RWPE2 (cell line): ENCODE results near the gene ACHE.
A peak's percentile ranks its signal among the peaks of the same experiment; 100 is the strongest.

ENCODE experiments used
- ATAC-seq: fragments of 200-7000 bp; cut with Tn5 transposase; 3 replicates; pipeline ENCODE4 v1.9.1; 2021; ENCODE audit warnings: low read depth
- DNase-seq: peaks from one replicate; pipeline ENCODE4 v3.0.0-alpha.2; 2020; ENCODE audit warnings: low spot score
- H3K27ac ChIP-seq: fragments of 450-650 bp; 2 replicates; pipeline ENCODE4 v1.5.1; 2017; ENCODE audit warnings: mild to moderate bottlenecking; ENCODE audit not compliant: poor library complexity, severe bottlenecking
- H3K27me3 ChIP-seq: fragments of 250-450 bp; sonication (Bioruptor Pico); 2 replicates; pipeline ENCODE4 v1.5.1; 2021; ENCODE audit warnings: mild to moderate bottlenecking, moderate library complexity; ENCODE audit not compliant: insufficient read depth, poor library complexity, severe bottlenecking
- H3K36me3 ChIP-seq: fragments of 250-450 bp; sonication (Bioruptor Pico); 2 replicates; pipeline ENCODE4 v1.5.1; 2020; ENCODE audit warnings: low read depth, mild to moderate bottlenecking, moderate library complexity
- H3K4me1 ChIP-seq: fragments of 250-450 bp; sonication (Bioruptor Pico); 2 replicates; pipeline ENCODE4 v1.5.1; 2021; ENCODE audit warnings: mild to moderate bottlenecking, moderate library complexity; ENCODE audit not compliant: insufficient read depth, poor library complexity, severe bottlenecking
- H3K4me3 ChIP-seq: fragments of 250-450 bp; sonication (Bioruptor Pico); 2 replicates; pipeline ENCODE4 v1.5.1; 2021; ENCODE audit warnings: mild to moderate bottlenecking, moderate library complexity; ENCODE audit not compliant: severe bottlenecking
- H3K9me3 ChIP-seq: fragments of 250-450 bp; sonication (Bioruptor Pico); 2 replicates; pipeline ENCODE4 v1.5.1; 2021; ENCODE audit warnings: mild to moderate bottlenecking, moderate library complexity; ENCODE audit not compliant: severe bottlenecking
- TF ChIP-seq, protein P1 (sequence below): fragments of 450-650 bp; IDR thresholded peaks from one replicate; pipeline ENCODE4 v1.5.1; 2017; ENCODE audit warnings: mild to moderate bottlenecking, moderate library complexity; ENCODE audit not compliant: poor library complexity, severe bottlenecking

Gene ACHE

DNA sequence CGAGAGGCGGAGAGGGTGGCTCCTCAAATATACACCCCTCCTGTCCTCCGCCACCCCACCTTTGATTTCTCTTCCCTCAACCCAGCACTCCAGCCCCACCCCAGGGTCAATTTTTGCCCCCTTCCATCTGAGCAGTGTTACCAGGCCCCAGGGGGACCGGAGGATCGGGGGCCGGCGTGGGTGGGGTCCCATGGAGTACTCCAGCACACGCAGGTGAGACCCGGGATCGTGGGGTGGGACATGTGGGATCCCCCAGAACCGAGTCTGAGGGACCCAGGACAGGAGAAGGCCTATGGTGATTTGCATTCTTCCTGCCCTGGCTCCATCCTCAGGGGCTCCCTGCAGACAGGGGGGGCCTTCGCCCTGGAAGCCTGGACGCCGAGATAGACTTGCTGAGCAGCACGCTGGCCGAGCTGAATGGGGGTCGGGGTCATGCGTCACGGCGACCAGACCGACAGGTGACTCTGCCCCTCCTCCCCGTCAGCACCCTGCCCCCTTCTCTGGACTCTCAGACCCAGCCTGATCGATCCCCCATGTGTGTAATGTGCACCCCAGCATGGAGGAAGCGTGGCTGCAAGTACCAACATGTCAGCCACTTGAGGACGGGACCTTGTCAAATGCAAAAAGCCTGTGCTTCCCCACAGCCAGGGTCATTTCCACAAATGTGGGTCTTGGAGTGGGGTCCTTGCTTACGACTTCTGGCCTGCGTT lies 27.8 kb downstream of the ACHE start:
- Histone ChIP-seq H3K4me1 (peaks cover 18% of the 10 kb centered on the region), H3K36me3 (peaks cover 47% of the 10 kb centered on the region), H3K9me3 (no peaks in the 10 kb centered on the region), H3K4me3 (peak overlapping the region; percentile 83), H3K27me3 (no peaks in the 10 kb centered on the region), H3K27ac (peak overlapping the region; percentile 98)
- TF ChIP-seq, protein P1, sequence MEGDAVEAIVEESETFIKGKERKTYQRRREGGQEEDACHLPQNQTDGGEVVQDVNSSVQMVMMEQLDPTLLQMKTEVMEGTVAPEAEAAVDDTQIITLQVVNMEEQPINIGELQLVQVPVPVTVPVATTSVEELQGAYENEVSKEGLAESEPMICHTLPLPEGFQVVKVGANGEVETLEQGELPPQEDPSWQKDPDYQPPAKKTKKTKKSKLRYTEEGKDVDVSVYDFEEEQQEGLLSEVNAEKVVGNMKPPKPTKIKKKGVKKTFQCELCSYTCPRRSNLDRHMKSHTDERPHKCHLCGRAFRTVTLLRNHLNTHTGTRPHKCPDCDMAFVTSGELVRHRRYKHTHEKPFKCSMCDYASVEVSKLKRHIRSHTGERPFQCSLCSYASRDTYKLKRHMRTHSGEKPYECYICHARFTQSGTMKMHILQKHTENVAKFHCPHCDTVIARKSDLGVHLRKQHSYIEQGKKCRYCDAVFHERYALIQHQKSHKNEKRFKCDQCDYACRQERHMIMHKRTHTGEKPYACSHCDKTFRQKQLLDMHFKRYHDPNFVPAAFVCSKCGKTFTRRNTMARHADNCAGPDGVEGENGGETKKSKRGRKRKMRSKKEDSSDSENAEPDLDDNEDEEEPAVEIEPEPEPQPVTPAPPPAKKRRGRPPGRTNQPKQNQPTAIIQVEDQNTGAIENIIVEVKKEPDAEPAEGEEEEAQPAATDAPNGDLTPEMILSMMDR: no peak
- no peak for DNase-seq
- ATAC-seq: no peak

DNA sequence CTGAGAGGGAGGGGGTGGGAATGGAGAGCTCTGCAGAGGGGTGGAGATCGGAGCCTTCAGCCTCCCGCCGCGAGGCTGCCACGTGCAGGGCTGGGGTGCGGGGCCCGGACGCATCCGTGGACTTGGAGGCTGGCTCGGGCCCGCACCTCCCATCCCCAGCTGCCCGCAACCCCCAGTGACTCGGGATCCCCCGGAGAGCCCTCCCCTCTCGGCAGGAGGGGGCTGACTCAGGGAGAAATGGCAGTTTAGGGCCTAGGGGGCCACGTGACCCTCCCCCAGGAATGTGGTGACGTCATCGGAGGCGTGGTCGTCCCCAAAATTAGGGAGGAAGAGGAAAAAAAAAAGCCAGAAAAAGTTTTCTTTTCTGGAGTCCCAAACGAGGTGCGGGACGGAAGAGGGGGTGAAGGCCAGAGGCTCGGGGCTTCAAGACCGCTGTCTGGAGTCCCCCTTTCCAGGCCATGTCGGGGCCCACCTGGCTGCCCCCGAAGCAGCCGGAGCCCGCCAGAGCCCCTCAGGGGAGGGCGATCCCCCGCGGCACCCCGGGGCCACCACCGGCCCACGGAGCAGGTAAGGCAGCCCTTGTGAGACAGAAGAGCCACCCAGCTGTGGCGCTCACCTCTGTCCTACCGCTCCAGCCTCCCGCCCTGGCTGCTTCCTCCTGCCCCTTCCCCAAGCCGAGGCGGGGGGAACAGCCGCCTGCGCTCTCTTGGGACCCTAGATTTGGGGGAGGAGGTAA lies 28.5 kb downstream of the ACHE start, which contains the start of gene TRIP6:
Gene TRIP6, plus strand, starts transcription at position 348 of the 736 bp plus-strand sequence. Its CDS starts 111 bp downstream, at position 459.
- Histone ChIP-seq H3K27me3 (no peaks in the 10 kb centered on the region), H3K27ac (peak within 1 kb of the TSS; percentile 98), H3K4me1 (peaks cover 18% of the 10 kb centered on the region), H3K9me3 (no peaks in the 10 kb centered on the region), H3K36me3 (peaks cover 42% of the 10 kb centered on the region), H3K4me3 (peak within 1 kb of the TSS; percentile 83)
- TF ChIP-seq, protein P1: no peak
- DNase-seq (peak; percentile 92), ATAC-seq (peak; percentile 44)

DNA sequence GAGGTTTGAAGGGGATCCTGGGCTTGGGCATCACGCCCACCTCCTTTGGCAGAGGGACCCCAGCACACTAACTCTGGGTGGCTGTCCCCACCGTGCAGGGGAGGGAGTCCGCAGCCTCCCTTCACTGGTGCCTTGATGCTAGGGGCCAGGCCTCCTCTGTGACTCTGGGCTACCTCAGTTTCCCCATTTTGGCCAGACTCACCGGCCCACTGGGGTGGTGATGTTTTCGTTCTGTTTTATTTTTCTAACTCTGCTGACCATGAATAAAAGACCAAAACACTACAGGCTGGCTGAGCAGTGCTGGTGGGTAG lies 29.0 kb downstream of the ACHE start:
- peaks cover 39% of the 10 kb centered on the region for H3K36me3 ChIP-seq
- H3K4me3 ChIP-seq: peak overlapping the region; percentile 83
- peak overlapping the region; percentile 98 for H3K27ac ChIP-seq
- no peaks in the 10 kb centered on the region for H3K27me3 ChIP-seq
- no peaks in the 10 kb centered on the region for H3K9me3 ChIP-seq
- TF ChIP-seq, protein P1: no peak
- no peak for DNase-seq
- no peak for ATAC-seq
- H3K4me1 ChIP-seq: peaks cover 18% of the 10 kb centered on the region

DNA sequence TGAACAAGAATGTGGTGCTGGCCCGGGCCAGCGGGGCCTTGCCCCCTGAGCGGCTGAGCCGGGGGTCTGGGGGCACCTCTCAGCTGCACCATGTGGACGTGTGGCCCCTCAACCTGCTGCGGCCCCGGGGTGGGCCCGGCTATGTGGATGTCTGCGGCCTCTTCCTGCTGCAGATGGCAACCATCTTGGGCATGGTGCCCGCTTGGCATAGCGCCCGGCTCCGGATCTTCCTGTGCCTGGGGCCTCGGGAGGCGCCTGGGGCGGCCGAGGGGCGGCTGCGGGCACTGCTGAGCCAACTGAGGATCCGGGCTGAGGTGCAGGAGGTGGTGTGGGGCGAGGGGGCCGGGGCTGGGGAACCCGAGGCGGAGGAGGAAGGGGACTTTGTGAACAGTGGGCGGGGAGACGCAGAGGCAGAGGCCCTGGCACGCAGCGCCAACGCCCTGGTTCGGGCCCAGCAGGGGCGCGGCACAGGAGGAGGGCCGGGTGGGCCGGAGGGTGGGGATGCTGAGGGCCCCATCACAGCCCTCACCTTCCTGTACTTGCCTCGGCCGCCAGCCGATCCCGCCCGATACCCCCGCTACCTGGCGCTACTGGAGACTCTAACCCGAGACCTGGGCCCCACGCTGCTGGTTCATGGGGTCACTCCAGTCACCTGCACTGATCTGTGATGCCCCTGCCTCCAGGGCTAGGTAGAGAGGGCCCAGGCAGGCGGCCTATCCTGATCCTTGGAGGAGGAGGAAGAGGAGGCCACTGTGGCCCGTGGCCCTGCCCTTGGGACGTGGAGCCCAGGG lies 29.6 kb downstream of the ACHE start:
- ATAC-seq: peak; percentile 54
- H3K27me3 ChIP-seq: no peaks in the 10 kb centered on the region
- H3K4me3 ChIP-seq: peak overlapping the region; percentile 83

More for the DNA sequence above, 29.6 kb downstream of the ACHE start:
- H3K4me1 ChIP-seq: peaks cover 18% of the 10 kb centered on the region
- H3K27ac ChIP-seq: peak overlapping the region; percentile 98
- H3K9me3 ChIP-seq: no peaks in the 10 kb centered on the region
- peaks cover 34% of the 10 kb centered on the region for H3K36me3 ChIP-seq
- DNase-seq: peak; percentile 85
- TF ChIP-seq, protein P1: no peak
